ENCODE measurements around the gene SETD2.
A peak's percentile ranks its signal among the peaks of the same experiment; 100 is the strongest.

Gene SETD2

DNA sequence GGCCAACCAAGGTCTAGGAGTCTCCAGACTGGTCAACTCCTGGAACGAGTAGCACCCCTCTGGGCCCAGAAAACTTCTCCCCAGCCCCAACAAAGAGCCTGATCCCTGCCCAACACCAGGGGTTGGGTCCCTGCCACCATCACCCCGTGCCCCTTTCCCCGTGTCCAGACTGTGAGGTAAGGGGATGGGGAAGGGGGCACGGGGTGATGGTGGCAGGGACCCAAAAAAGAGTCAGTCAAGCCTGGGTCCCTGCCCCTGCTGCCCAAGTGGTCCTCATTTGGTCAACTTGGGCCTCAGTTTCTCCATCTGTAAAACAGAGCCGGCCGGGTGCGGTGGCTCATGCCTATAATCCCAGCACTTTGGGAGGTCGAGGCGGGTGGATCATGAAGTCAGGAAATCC is 185.5 kb downstream of the SETD2 start:
- no peak for DNase-seq

DNA sequence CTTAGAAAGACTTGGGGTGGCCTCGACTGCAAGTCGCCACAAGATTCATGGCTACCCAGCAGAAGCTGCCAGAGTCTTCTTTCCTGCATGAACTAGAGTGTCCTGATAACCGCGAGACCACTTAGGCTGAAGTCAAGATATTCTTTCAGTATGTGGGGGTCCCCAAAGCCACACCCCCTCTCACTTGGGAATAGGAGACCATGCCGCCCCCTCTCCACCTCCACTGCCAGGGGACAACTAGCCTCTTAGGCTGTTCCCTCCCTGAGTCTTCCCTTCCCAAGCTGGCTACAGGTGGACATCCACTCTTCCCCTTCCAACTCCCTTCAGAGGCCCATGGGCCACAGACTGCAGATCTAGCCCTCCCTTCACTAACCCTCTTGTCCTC is 186.1 kb downstream of the SETD2 start:
- DNase-seq = no peak

DNA sequence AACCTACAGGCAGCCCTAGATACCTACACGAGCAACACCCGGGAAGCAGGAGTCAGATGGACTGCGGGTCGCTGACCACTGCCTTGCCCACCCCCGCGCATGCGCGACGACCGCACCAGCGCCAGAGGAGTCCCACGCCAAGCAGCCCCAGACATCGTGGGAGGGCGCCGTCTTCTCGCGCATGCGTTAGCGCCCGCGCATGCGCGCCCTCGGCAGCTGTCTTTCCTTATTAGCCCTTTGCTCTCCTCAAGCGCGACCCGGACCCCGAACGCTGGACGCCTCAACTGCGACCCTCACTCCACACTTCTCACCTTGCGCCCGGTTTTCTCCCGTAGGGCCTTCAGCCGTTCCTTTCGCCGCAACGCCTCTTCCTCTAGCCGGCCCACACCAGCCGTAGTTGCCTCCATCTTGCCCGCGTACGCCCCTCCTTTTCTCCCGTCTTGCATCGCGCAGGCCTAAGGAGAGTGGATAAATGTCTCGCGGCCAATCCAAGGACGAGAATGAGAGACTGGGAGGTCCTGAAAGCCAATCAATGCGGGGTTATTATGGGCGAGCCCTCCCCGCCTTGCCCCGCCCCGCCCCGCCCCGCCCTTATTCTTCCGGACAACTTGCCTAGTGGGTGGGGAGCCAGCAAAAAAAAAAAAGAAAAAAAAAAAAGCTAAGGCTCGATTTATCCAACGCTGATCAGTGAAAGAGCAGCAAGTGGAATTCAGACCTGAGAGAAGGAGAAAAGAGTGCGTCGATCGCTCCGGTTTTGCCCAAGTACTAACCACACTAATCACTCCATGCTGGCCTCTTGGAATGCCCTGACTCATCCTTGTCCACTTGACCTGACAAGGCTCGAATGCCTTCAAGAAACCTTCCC is 187.4 kb downstream of the SETD2 start, which contains the start of gene CCDC12:
Gene CCDC12 (minus strand): TSS at position 420 of the 865 bp plus-strand sequence. CDS start 13 bp downstream, at position 407.
- DNase-seq = peak; percentile 77

DNA sequence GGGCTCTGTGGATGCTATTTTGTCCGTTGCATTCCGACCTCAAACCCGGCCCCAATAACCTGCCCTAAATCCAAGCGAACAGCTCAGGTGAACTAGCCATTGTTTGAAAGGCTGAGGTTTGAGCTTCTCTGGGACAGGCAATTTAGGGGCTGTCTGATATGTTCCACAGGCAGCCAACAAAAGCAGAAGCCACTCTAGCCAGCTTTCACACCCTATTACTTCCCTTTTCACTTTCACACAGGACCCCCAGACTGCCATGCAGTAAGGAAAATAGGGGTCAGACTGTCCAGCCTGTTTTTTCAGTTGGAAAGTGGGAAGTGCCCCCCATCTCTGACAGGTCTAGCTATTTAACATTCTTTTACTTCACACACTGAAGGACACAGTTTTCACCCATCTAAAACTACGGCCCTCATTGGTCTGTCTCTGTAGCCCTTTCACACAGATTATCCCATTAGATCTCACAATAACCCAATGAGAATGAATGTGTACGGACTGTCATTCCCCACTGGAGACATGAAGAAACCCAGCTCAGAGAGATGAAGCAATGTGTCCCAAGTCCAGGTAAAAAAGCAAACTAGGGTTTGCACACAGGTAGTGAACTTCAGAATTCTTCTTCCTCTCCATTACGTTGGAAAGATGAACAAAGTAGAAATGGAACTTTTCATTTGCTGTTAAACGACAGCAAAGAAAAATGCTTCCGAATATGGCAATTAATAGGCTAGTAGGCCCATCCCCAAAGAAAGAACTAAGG is 189.3 kb downstream of the SETD2 start:
- DNase-seq = no peak

DNA sequence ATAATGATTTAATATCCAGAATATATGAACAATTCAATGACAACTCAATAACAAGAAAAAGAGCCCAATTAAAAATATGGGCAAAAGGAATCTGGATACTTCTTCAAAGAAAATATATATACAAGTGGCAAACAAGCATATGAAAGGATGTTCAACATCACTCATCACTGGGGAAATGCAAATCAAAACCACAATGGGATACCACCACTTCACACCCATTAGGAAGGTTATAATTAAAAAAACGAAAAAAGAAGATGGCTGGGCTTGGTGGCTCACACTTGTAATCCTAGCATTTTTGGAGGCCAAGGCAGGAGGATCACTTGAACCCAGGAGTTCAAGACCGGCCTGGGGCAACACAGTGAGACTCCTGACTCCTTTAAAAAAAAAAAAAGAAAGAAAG is 191.5 kb downstream of the SETD2 start:
- no peak for DNase-seq

DNA sequence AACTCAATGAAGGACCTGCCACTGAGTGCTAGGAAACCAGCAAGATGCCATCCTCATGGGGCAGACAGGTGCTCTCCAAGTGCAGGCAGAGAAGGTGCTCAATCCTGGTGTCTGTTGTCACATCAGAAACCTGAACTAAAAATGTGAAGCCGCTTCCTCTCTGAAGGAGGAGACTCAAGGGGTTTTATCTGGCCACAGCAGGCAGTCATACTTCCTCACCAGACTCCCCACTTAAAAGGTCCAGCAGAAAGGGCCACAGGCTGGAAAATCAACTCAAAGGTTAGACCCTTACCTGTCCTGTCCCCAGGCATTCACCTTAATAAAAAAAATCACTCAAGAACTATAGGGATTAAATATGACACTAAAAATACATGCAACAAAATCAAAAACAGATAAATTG is 192.2 kb downstream of the SETD2 start:
- DNase-seq = no peak

DNA sequence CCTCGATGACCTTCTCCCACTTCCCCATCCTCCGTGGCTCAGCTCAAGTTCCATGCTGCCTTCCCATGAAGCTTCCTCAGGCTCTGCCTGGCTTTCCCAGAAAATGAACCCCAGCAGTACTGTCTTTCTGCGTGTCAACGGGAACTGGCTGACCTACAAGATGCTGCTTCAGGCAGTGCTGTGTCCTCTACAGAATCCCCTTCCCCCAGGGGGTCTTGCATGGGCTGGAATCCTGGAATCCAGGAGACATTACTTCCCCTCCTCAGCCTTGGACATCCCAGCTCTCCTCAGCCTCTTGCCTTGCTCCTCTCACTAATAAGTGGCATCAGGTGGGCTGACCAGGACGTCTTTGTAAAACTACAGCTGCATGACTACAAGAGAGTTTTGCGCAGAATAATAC is 192.8 kb downstream of the SETD2 start:
- no peak for DNase-seq

DNA sequence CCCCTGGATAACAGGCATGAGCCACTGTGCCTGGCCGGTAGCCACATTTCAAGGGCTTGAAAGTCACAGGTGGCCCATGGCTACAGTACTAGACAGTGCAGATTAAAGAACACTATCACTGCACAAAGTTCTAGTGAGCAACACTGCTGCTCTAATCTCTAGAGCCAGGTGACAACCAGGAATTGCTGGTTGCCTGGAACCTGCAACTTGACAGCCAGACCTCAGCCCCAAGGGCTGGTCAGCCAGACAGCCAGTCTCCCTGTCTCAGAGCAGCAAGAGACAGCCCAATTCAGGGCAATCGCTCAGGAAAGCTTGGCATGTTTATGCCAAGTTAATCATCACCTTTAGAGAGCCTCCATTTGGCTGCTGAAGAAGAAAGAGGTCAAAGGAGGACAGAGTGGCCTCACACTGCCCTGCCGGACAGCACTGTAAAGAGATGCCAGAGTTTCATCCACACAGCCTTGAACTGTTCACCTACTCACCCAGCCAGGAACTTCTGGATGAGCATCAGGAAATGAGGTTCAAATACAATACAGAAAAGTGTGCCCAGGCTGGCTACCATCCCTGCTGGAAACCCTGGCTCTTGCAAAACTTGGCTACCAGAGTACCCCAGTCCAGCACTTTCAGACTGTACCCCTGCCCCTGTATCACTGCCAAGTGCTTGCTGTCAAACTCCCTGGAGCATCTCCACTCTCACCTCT is 193.4 kb downstream of the SETD2 start:
- no peak for DNase-seq

DNA sequence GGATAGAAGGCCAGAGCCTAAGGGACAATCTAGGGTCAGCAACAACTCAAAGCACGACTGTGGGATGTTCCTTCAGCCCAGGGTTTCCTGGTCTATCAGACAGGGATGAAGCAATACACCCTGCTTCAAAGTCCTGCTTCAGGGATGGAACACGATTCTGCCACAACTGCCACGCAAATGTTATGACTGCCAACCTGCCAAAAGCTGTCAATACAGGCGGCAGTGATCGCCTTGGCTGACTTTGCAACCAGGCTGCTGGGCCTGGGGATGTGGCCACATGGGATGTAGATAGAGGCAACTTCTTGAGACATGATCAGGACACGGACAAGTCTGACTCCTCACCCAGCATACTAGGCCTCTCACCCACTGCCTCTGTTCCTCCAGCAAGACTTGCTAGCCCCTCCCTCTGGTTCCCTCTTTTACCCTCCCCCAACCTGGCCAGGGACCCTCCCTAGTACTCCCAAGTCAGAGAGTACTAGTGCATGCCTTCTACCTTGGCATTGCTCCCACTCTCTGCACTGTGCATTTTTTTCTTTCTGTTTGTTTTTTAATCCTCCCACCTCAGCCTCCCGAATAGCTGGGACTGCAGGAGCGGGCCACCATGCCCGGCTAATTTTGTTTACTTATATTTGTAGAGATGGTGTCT is 195.0 kb downstream of the SETD2 start:
- no peak for DNase-seq

DNA sequence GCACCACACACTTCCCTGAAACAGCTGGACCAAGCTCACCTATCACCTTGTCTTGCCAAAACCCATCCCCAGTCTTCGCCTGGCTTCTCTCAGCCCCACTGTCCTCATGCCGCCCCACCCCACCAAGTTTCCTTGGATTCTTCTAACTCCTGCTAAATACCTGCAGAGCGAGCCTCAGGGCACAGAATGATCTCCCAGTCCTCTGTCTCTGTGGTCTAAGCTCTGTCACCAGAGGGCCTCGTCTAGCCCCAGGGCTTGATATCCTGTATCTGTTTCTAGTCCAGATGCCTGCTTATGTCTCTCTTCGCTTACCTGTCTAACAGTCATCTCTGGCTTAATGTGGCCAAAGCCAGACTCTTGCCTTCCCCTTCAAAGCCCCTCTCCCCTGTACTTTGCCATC is 197.1 kb downstream of the SETD2 start:
- no peak for DNase-seq

Measured in NCI-H774 (cell line).